ENCODE data around the gene MEAK7.
"Not testable (repeated sequence)": the region's sequence is repeated elsewhere in the genome, so short reads cannot be mapped to it uniquely, and the experiment has no call there.

MEAK7 gene

DNA sequence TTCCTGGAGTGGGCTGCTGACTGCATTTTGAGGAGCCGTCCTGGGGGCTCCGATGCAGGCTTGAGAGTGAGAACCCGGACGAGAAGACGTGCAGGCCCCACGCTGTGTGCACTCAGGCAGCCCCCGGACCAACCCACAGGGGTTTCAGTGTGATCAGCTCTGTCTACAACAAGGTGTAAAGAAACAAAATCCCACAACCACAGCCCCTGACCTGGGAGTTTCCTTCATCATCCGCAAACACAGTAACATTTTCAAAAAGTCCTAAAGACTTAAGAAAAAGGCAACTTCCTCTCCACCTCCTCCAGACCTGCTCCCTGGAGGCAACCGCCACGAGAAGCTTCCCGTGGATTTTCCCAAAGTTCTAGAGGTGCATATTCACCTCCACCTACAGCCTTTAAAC is 15.4 kb upstream of the MEAK7 start:
- H3K27ac ChIP-seq (ENCODE audit: low read depth, low read length) = no peak overlapping the region
- TF ChIP-seq, protein P1, sequence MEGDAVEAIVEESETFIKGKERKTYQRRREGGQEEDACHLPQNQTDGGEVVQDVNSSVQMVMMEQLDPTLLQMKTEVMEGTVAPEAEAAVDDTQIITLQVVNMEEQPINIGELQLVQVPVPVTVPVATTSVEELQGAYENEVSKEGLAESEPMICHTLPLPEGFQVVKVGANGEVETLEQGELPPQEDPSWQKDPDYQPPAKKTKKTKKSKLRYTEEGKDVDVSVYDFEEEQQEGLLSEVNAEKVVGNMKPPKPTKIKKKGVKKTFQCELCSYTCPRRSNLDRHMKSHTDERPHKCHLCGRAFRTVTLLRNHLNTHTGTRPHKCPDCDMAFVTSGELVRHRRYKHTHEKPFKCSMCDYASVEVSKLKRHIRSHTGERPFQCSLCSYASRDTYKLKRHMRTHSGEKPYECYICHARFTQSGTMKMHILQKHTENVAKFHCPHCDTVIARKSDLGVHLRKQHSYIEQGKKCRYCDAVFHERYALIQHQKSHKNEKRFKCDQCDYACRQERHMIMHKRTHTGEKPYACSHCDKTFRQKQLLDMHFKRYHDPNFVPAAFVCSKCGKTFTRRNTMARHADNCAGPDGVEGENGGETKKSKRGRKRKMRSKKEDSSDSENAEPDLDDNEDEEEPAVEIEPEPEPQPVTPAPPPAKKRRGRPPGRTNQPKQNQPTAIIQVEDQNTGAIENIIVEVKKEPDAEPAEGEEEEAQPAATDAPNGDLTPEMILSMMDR (IDR thresholded peaks at IDR 0.05; ENCODE audit: low read depth, low read length, poor library complexity, severe bottlenecking) = no peak
- TF ChIP-seq EZH2phosphoT487 (IDR thresholded peaks at IDR 0.05; ENCODE audit: borderline replicate concordance, low read length) = no peak
- no peaks in the 10 kb centered on the region for H3K36me3 ChIP-seq (ENCODE audit: control insufficient read depth, low read length)
- no peak overlapping the region for H3K4me3 ChIP-seq (ENCODE audit: low read length)
- H3K4me1 ChIP-seq (ENCODE audit: control insufficient read depth, low read length) = peaks cover 8% of the 10 kb centered on the region
- no peaks in the 10 kb centered on the region for H3K79me2 ChIP-seq (ENCODE audit: control insufficient read depth, low read length)
- no peaks in the 10 kb centered on the region for H3K9me3 ChIP-seq (ENCODE audit: control insufficient read depth, insufficient read depth, low read length)
- H3K9me2 ChIP-seq (replicated peaks; ENCODE audit: control insufficient read depth, low read length) = no peaks in the 10 kb centered on the region
- peaks cover 4% of the 10 kb centered on the region; the same call in 1 of the 2 replicates for H3K27me3 ChIP-seq (ENCODE audit: control insufficient read depth, low read length)
- H4K20me1 ChIP-seq (ENCODE audit: control insufficient read depth, insufficient read depth, low read depth, low read length) = no peaks in the 10 kb centered on the region
- 0 out of 2 replicates have a peak, but pooled peaks cover 3% of the 10 kb centered on the region for H3F3A ChIP-seq (ENCODE audit: control insufficient read depth, insufficient read depth)
- no peak overlapping the region for H3K4me2 ChIP-seq (ENCODE audit: low read length)

DNA sequence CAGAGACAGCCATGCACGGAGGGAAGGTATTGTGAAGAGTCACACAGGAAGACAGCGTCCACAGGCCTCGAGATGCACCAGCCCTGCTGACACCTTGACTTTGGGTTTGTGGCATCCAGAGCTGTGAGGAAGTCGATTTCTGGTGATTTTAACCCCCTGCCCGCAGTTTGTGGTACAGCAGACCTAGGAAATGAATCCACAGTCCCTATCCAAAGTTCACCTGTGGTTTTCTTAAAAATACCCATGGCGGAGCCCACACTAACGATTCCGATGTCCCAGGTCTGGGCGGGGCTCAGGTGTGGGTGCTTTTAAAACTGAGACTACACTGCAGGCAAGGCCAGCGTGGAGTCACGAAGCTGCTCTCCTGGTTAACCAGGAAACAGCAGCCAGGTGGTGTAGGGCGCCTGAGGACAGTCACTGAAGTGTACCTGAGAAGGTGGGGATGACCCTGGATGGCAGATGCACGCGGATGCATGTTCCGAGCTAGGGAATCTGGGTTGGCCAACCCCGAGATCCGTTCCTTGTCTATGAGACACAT is 14.4 kb upstream of the MEAK7 start:
- TF ChIP-seq, protein P1 (IDR thresholded peaks at IDR 0.05; ENCODE audit: low read depth, low read length, poor library complexity, severe bottlenecking) = no peak
- TF ChIP-seq EZH2phosphoT487 (IDR thresholded peaks at IDR 0.05; ENCODE audit: borderline replicate concordance, low read length) = no peak
- Histone ChIP-seq H3K4me3 (ENCODE audit: low read length) (no peak overlapping the region), H3K4me1 (ENCODE audit: control insufficient read depth, low read length) (peaks cover 18% of the 10 kb centered on the region), H3K9me3 (ENCODE audit: control insufficient read depth, insufficient read depth, low read length) (no peaks in the 10 kb centered on the region), H3K4me2 (ENCODE audit: low read length) (no peak overlapping the region), H4K20me1 (ENCODE audit: control insufficient read depth, insufficient read depth, low read depth, low read length) (no peaks in the 10 kb centered on the region), H3K36me3 (ENCODE audit: control insufficient read depth, low read length) (no peaks in the 10 kb centered on the region), H3K79me2 (ENCODE audit: control insufficient read depth, low read length) (no peaks in the 10 kb centered on the region), H3F3A (ENCODE audit: control insufficient read depth, insufficient read depth) (peaks cover 10% of the 10 kb centered on the region; the same call in 1 of the 2 replicates), H3K9me2 (replicated peaks; ENCODE audit: control insufficient read depth, low read length) (no peaks in the 10 kb centered on the region), H3K27me3 (ENCODE audit: control insufficient read depth, low read length) (peaks cover 4% of the 10 kb centered on the region; the same call in 1 of the 2 replicates), H3K27ac (ENCODE audit: low read depth, low read length) (no peak overlapping the region)

DNA sequence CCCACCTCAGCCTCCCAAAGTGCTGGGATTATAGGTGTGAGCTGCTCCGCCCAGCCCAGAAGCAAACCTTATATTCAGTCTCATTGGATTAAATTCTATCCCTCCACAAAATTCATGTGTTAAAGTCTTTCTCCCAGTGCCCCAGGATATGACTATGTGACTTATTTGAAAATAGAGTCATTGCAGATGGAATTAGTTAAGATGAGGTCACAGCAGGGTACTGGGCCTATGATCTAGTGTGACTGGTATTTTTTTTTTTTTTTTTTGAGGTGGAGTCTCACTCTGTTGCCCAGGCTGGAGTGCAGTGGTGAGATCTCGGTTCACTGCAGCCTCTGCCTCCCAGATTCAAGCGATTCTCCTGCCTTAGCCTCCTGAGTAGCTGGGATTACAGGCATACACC is 13.8 kb upstream of the MEAK7 start:
- H3K4me1 ChIP-seq (ENCODE audit: control insufficient read depth, low read length) = peaks cover 24% of the 10 kb centered on the region
- H3K9me2 ChIP-seq (replicated peaks; ENCODE audit: control insufficient read depth, low read length); H3K4me2 ChIP-seq (ENCODE audit: low read length); H3K36me3 ChIP-seq (ENCODE audit: control insufficient read depth, low read length); H3K79me2 ChIP-seq (ENCODE audit: control insufficient read depth, low read length); H3K27ac ChIP-seq (ENCODE audit: low read depth, low read length); H3K9me3 ChIP-seq (ENCODE audit: control insufficient read depth, insufficient read depth, low read length); H3F3A ChIP-seq (ENCODE audit: control insufficient read depth, insufficient read depth); H4K20me1 ChIP-seq (ENCODE audit: control insufficient read depth, insufficient read depth, low read depth, low read length); H3K4me3 ChIP-seq (ENCODE audit: low read length); H3K27me3 ChIP-seq (ENCODE audit: control insufficient read depth, low read length): not testable (repeated sequence)

DNA sequence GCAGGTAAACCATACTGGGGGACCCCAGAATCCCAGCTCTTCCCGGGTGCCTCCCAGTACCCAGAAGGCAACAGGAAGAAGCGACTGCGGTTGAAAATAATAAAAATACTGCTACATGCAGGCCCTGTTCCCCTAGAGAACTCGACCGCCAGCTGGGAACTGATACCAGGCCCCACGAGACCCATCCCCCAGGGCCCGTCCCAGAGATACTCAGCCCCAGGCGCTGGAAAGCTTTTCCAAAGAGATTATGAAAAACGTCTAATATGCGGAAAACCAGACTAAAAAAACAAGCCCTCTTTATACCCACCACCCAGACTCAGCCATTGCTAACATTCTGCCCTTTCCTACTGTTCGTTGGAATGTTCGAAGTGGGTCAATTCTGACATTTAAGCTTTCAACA is 12.9 kb upstream of the MEAK7 start:
- no peaks in the 10 kb centered on the region for H3K9me2 ChIP-seq (replicated peaks; ENCODE audit: control insufficient read depth, low read length)
- peaks cover 10% of the 10 kb centered on the region; the same call in 1 of the 2 replicates for H3F3A ChIP-seq (ENCODE audit: control insufficient read depth, insufficient read depth)
- no peak overlapping the region for H3K4me2 ChIP-seq (ENCODE audit: low read length)
- H3K27me3 ChIP-seq (ENCODE audit: control insufficient read depth, low read length) = peaks cover 4% of the 10 kb centered on the region; the same call in 1 of the 2 replicates
- no peaks in the 10 kb centered on the region for H4K20me1 ChIP-seq (ENCODE audit: control insufficient read depth, insufficient read depth, low read depth, low read length)
- no peak overlapping the region for H3K27ac ChIP-seq (ENCODE audit: low read depth, low read length)
- peaks cover 28% of the 10 kb centered on the region for H3K4me1 ChIP-seq (ENCODE audit: control insufficient read depth, low read length)
- TF ChIP-seq EZH2phosphoT487 (IDR thresholded peaks at IDR 0.05; ENCODE audit: borderline replicate concordance, low read length) = no peak
- TF ChIP-seq, protein P1 (IDR thresholded peaks at IDR 0.05; ENCODE audit: low read depth, low read length, poor library complexity, severe bottlenecking) = no peak
- H3K4me3 ChIP-seq (ENCODE audit: low read length) = no peak overlapping the region
- no peaks in the 10 kb centered on the region for H3K9me3 ChIP-seq (ENCODE audit: control insufficient read depth, insufficient read depth, low read length)
- H3K36me3 ChIP-seq (ENCODE audit: control insufficient read depth, low read length) = no peaks in the 10 kb centered on the region
- H3K79me2 ChIP-seq (ENCODE audit: control insufficient read depth, low read length) = no peaks in the 10 kb centered on the region

All from DOHH2 (cell line).